ENCODE measurements around the gene FRS2.

GRCh38 chr12:69440886-69441285 is 29.3 kb upstream of the FRS2 start:
- TF ChIP-seq CTCF (IDR thresholded peaks at IDR 0.05) (no peak), POLR2AphosphoS5 (IDR thresholded peaks at IDR 0.05) (no peak), POLR2A (IDR thresholded peaks at IDR 0.05) (no peak)

Data from prostate gland (tissue), 2 donors.